HG03469 (cell line): ENCODE measurements around the gene NAV2.

Experiments
- ATAC-seq: cut with Tn5 transposase; IDR thresholded peaks from one replicate; pipeline ENCODE4 v1.9.1; 2021; ENCODE audit warnings: mild to moderate bottlenecking, moderate library complexity, moderate number of reproducible peaks; ENCODE audit not compliant: unreplicated experiment

Gene NAV2

GRCh38 chr11:19686234-19686633 lies 26.4 kb upstream of the NAV2 start:
- no peak for ATAC-seq

GRCh38 chr11:19687392-19687791 lies 25.2 kb upstream of the NAV2 start:
- no peak for ATAC-seq

- ATAC-seq, result no peak
These were observed 23.2 kb upstream of the NAV2 start for GRCh38 chr11:19689281-19690000.

DNA sequence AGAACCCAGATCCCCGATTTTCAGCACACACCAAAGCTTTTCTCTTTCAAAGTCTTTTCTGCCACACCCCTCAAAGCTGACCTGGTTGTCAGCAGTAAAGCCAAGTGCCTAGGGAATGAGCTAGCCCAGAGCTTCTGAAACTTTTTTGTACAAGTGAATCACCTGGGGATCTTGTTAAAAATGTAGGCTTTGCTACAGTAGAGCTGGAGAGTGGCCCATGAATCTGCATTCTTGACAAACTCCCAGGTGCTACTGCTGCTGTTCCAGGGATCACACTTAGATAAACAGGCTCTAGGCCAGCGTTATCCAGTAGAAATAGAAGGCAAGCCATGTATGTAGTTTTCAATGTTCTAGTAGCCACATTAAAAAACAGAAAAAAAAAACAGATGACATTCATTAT lies 21.8 kb upstream of the NAV2 start:
- no peak for ATAC-seq

- ATAC-seq, result no peak
These were observed 20.7 kb upstream of the NAV2 start for GRCh38 chr11:19691815-19692500.

DNA sequence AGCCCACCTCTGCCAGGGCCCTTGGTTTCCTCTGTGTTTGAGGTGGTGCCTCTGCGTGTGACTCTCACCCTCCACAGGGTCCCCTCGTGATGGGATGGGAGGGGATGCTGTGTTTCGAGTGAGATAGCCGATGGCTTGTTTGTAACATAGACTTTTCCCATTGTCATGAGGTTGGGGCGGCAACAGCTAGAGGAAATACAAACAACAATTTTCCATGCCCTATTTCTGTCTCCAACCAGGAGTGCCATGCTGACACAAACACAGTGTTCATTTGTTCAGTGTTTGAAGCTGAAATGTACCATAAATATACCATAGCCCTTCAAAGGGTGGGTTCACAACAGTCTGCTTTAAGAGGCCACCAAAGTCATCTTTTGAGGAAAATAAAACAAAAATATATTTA lies 19.5 kb upstream of the NAV2 start:
- ATAC-seq, result no peak

- no peak for ATAC-seq
These were observed 17.8 kb upstream of the NAV2 start for GRCh38 chr11:19694796-19695345.

- ATAC-seq, result no peak
These were observed 16.6 kb upstream of the NAV2 start for GRCh38 chr11:19696073-19696472.

DNA sequence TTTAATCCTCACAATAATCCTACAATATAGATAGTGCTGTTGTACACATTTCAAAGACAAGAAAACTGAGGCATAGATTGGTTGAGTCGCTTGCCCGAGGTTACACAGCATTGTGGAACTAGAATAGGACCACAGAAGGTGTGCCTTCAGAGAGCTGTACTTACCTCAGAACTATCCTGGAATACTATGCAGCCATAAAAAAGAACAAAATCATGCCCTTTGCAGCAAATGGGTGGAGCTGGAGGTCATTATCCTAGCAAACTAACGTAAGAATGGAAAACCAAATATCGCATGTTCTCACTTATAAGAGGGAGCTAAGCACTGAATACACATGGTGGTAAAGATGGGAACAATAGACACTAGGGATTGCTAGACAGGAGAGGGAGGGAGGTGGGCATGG lies 15.7 kb upstream of the NAV2 start:
- ATAC-seq, result no peak

DNA sequence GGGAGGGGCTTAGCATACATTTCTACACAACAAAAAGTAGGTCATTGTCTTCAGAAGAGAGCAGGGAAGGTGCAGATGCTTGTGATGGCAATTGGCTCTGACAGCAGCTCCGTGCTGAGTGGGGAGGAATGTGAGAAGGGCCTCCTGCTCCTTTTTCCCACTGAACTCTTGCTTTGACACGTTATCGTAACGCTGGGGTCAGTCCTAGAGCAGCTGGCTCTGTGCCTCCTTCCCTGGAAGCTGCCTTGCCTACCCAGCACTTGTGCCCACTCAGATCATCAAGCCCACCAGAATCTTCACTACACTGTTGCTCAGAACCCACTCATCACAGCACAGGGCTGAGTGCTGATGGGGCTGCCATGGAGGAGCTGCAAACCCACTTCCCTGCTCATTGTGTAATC lies 14.9 kb upstream of the NAV2 start:
- no peak for ATAC-seq

DNA sequence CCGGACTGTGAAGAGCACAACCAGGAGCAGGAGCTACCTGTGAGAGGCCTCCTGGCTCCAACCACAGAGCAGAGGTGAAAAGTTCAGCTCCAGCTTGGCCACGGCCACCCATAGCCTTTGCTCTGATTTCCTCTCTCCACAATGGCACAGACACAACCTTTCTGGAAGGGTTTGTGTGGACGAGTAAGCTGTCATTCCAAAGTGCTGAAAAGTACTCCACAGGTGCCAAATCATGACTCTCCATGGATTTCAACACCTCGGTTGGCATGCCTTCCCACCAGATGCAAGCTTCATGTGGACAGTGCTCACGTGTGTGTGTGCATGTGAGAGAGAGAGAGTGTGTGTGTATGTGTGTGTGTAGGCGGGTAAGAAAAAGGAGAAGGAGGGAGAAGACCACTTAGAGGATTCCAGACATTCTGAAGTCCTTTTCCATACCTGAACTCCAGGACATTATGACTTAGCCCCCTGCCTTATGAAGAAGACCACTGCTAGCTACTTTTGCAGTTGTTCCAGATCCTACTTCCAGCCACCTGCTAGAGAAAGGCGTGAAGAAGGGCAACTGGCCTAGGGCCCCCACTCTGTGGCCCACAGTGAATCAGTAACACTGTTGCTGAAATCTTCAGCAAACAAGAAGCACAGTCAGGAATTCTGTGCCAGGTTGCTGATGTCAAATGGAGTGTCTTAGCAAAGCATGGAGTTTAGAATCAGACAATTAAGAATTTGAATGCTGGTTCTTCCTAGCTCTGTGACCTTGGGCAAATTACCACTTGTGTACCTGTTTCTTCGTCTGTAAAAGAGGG lies 13.9 kb upstream of the NAV2 start:
- no peak for ATAC-seq

DNA sequence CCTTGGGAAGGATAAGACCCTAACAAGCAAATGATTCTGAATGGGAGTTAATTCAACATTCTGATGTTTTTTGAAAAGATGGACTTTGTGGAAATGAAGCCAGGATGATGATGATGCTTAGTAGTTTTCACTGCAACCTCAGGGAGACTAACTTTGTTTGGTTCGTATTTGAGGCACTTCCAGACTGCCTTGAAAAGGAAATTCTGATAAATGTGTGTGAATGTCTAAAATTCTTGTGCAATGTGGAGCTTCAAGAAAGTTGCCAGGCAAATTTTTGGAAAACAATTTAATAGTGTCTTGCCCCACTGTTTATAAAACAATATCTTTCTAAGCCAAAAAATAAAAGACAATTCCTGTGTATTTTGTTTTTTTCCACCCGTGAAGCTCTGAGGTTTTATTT lies 11.2 kb upstream of the NAV2 start:
- ATAC-seq, result no peak

DNA sequence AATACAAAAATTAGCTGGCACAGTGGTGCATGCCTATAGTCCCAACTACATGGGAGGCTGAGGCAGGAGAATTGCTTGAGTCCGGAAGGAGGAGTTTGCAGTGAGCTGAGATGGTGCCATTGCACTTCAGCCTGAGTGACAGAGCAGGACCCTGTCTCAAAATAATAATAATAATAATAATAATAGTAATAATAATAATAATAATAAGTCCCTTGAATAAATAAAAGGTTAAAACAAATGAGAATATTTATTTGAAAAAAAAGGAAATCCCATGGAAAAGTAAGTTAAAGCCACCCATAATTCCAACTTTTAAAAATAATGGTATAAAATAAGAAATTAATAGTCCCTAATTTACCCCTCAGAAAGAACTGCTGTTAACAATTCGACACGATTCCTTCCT lies 10.0 kb upstream of the NAV2 start:
- no peak for ATAC-seq

DNA sequence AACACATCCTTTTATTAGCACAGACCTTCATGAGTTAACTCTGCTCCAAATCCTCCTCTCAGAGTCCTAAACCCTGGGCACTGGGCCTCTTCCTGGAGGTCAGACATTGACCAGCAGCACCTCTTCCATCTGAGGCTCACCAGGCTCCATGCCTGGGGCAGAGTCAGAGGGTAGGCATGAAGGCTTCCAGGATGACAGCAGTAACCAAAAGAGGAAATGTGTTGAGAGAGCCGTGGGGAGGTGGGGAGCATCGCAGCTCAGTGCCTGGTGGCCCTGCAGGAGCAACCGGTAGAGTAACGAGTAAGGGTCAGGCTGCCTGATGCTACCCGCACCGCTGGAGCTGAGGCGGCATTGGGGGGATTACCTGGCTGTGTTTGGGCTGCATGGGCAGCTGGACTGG lies 9.4 kb upstream of the NAV2 start:
- no peak for ATAC-seq

DNA sequence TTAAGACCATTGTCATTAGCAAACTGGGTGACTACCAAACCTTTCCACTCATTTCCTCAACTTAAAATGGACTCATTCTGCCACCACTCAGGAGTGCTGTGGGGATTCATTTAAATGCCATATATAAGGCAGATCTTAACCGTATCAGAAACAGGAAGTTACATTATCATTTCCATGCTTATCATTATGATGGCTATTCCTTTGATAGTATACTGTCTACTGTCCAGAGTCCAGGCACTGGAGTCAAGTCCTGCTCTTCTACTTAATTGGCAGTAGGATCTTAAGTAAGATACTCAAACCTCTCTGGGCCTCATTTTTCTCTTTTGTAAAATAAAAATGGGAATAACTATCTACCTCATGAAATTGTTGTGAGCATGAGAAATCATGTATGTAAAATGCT lies 8.4 kb upstream of the NAV2 start:
- ATAC-seq, result no peak

DNA sequence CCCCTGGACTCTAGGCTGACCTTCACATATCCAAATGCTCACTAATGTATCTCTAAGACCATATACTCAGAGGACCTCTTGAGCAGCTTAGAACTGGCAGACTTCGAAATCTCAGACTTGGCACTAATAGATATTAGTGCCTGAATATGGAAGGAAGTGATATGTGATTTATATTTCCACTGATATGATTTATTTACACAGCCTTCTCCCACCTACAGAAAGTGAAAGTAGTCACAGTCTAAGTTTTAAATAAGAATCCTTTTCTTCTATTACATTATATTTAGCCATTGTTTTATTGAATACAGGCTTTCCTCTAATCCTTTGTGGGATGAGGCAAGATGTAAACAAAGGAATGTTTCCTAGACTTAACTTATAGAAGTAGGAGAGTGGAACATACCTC lies 6.7 kb upstream of the NAV2 start:
- no peak for ATAC-seq

DNA sequence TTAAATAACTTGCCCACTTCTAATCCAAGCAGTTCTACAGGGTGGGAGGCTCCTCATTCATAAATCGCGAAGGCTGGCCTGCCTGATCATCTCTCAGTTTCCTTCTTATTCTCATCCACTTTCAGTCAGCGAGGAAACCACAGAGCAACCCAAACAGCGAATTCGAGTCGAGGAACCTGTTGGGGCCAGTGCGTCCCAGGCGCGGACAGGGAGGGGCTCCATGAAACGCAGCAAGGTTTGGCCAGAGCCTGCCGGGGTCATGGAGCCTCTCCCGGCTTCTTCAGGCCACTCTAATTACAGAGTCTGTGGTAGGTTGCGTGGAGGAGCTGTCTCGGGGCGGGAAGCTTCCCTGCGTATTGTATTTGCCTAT lies 741 bp upstream of the NAV2 start:
- no peak for ATAC-seq

GRCh38 chr11:19713196-19714021 lies 772 bp downstream of the NAV2 start:
- no peak for ATAC-seq

DNA sequence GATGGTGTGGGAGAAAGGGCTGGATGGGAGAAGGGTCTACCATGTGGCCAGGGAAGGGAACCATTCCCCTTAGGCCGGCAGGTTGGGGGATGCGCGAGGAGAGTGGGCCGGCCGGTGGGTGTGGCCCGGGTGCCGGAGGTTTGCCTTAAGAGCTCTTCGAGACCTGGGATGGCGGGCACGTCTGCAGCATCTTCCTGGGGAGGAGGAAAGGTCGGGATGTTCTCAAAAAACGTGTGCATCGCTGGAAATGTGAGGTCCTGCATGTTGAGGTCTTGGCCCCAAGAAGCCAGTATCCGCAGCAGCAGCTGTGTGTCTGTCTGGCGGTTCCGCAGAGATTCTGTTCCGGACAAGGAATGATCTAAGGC lies 1.4 kb downstream of the NAV2 start:
- no peak for ATAC-seq

- no peak for ATAC-seq
These were observed 2.0 kb downstream of the NAV2 start for GRCh38 chr11:19714387-19715363.
